HEK293 (cell line): Measurements from ENCODE around the gene SAP25.
A peak's percentile ranks its signal among the peaks of the same experiment; 100 is the strongest.

Experiments used
- FEZF1 ChIP-seq: fragments of 450-650 bp; formaldehyde crosslinking; IDR thresholded peaks from 2 replicates; pipeline ENCODE4 v1.5.1; 2016; ENCODE audit warnings: missing biosample characterization, missing genetic modification characterization
- GLI2 ChIP-seq: fragments of 450-650 bp; formaldehyde crosslinking; IDR thresholded peaks from 2 replicates; pipeline ENCODE4; 2017; ENCODE audit warnings: missing biosample characterization, missing genetic modification characterization, low read depth, borderline replicate concordance
- GLIS2 ChIP-seq: fragments of 450-650 bp; formaldehyde crosslinking; IDR thresholded peaks from 2 replicates; pipeline ENCODE4 v1.5.1; 2016; ENCODE audit warnings: missing biosample characterization, missing genetic modification characterization
- HOXD13 ChIP-seq: sonication (generic); formaldehyde crosslinking; IDR thresholded peaks from 2 replicates; pipeline ENCODE4 v1.8.0; 2022; ENCODE audit warnings: missing genetic modification reagents, borderline replicate concordance
- KLF1 ChIP-seq: fragments of 450-650 bp; formaldehyde crosslinking; IDR thresholded peaks from 2 replicates; pipeline ENCODE4 v1.5.1; 2016; ENCODE audit warnings: missing biosample characterization, missing genetic modification characterization
- MEIS1 ChIP-seq: sonication (generic); formaldehyde crosslinking; IDR thresholded peaks from 2 replicates; pipeline ENCODE4 v1.8.1; 2022; ENCODE audit warnings: missing genetic modification reagents, mild to moderate bottlenecking, borderline replicate concordance
- PRDM1 ChIP-seq: fragments of 450-650 bp; formaldehyde crosslinking; IDR thresholded peaks from 2 replicates; pipeline ENCODE4; 2016; ENCODE audit warnings: missing biosample characterization, missing genetic modification characterization
- PRDM10 ChIP-seq: fragments of 450-650 bp; formaldehyde crosslinking; IDR thresholded peaks from 2 replicates; pipeline ENCODE4 v1.5.1; 2016; ENCODE audit warnings: missing biosample characterization, missing genetic modification characterization
- SETDB1 ChIP-seq: IDR thresholded peaks from one replicate; pipeline ENCODE4 v1.6.1; 2017; ENCODE audit warnings: mild to moderate bottlenecking, low read length, moderate library complexity, mixed read lengths; ENCODE audit not compliant: insufficient read length
- TSHZ1 ChIP-seq: fragments of 450-650 bp; formaldehyde crosslinking; IDR thresholded peaks from 2 replicates; pipeline ENCODE4 v1.5.1; 2016; ENCODE audit warnings: missing biosample characterization, missing genetic modification characterization, borderline replicate concordance
- WT1 ChIP-seq: fragments of 450-650 bp; formaldehyde crosslinking; IDR thresholded peaks from 2 replicates; pipeline ENCODE4 v1.5.1; 2016; ENCODE audit warnings: missing biosample characterization, missing genetic modification characterization
- ZIC2 ChIP-seq: fragments of 450-650 bp; formaldehyde crosslinking; IDR thresholded peaks from 2 replicates; pipeline ENCODE4 v1.5.1; 2016; ENCODE audit warnings: missing biosample characterization, missing genetic modification characterization
- ZNF10 ChIP-seq: fragments of 450-650 bp; formaldehyde crosslinking; IDR thresholded peaks from 2 replicates; pipeline ENCODE4 v1.5.1; 2017; ENCODE audit warnings: missing biosample characterization, missing genetic modification characterization
- ZNF133 ChIP-seq: fragments of 450-650 bp; formaldehyde crosslinking; IDR thresholded peaks from 2 replicates; pipeline ENCODE4 v1.5.1; 2016; ENCODE audit warnings: missing biosample characterization, missing genetic modification characterization
- ZNF138 ChIP-seq: fragments of 450-650 bp; formaldehyde crosslinking; IDR thresholded peaks from 2 replicates; pipeline ENCODE4 v1.5.1; 2016; ENCODE audit warnings: missing biosample characterization, missing genetic modification characterization, borderline replicate concordance
- ZNF274 ChIP-seq, 2 experiments: fragments of 200-500 bp in 1 of 2; fragments of 450-650 bp in 1 of 2; sonication (Bioruptor generic) in 1 of 2; formaldehyde crosslinking in 1 of 2; IDR thresholded peaks; 2 replicates each; pipeline versions ENCODE4 v1.5.1 to v1.6.1; 2014 to 2016; ENCODE audit warnings: borderline replicate concordance in 1 of 2, inconsistent platforms in 1 of 2, low read length in 1 of 2, missing biosample characterization in 1 of 2, missing genetic modification characterization in 1 of 2
- ZNF302 ChIP-seq: fragments of 450-650 bp; formaldehyde crosslinking; IDR thresholded peaks from 2 replicates; pipeline ENCODE4 v1.5.1; 2016; ENCODE audit warnings: missing biosample characterization, missing genetic modification characterization, low read depth
- ZNF341 ChIP-seq: fragments of 450-650 bp; formaldehyde crosslinking; IDR thresholded peaks from 2 replicates; pipeline ENCODE4; 2016; ENCODE audit warnings: low read depth, missing biosample characterization, missing genetic modification characterization
- ZNF354C ChIP-seq: fragments of 450-650 bp; formaldehyde crosslinking; IDR thresholded peaks from 2 replicates; pipeline ENCODE4 v1.5.1; 2016; ENCODE audit warnings: missing biosample characterization, missing genetic modification characterization, low read depth, borderline replicate concordance
- ZNF362 ChIP-seq: fragments of 450-650 bp; formaldehyde crosslinking; IDR thresholded peaks from 2 replicates; pipeline ENCODE4 v1.5.1; 2016; ENCODE audit warnings: missing biosample characterization, missing genetic modification characterization
- ZNF366 ChIP-seq: fragments of 450-650 bp; formaldehyde crosslinking; conservative IDR thresholded peaks from 2 replicates; pipeline ENCODE4 v1.5.1; 2016; ENCODE audit warnings: missing biosample characterization, missing genetic modification characterization
- ZNF398 ChIP-seq: fragments of 450-650 bp; formaldehyde crosslinking; IDR thresholded peaks from 2 replicates; pipeline ENCODE4 v1.5.1; 2017; ENCODE audit warnings: missing biosample characterization, missing genetic modification characterization
- ZNF521 ChIP-seq: fragments of 450-650 bp; formaldehyde crosslinking; IDR thresholded peaks from 2 replicates; pipeline ENCODE4 v1.5.1; 2017; ENCODE audit warnings: missing biosample characterization, mild to moderate bottlenecking, missing genetic modification characterization
- ZNF621 ChIP-seq: fragments of 450-650 bp; formaldehyde crosslinking; IDR thresholded peaks from 2 replicates; pipeline ENCODE4 v1.5.1; 2017; ENCODE audit warnings: missing biosample characterization, missing genetic modification characterization
- ZNF776 ChIP-seq: fragments of 450-650 bp; formaldehyde crosslinking; IDR thresholded peaks from 2 replicates; pipeline ENCODE4 v1.5.0; 2017; ENCODE audit warnings: missing biosample characterization, missing genetic modification characterization, borderline replicate concordance
- ZNF777 ChIP-seq: fragments of 450-650 bp; formaldehyde crosslinking; IDR thresholded peaks from 2 replicates; pipeline ENCODE4 v1.5.1; 2017; ENCODE audit warnings: missing biosample characterization, missing genetic modification characterization, borderline replicate concordance
- ZSCAN23 ChIP-seq: fragments of 450-650 bp; formaldehyde crosslinking; IDR thresholded peaks from 2 replicates; pipeline ENCODE4 v1.5.1; 2016; ENCODE audit warnings: missing biosample characterization, missing genetic modification characterization

Gene SAP25

GRCh38 chr7:100604028-100604975 lies 30.6 kb upstream of the SAP25 start (continued):
- TF ChIP-seq TSHZ1 (tag by site-specific recombination): no peak
- no peak for TF ChIP-seq ZNF138 (tag by site-specific recombination)
- TF ChIP-seq PRDM10 (tag by site-specific recombination): peak; percentile 80
- no peak for TF ChIP-seq ZNF777 (tag by site-specific recombination)
- no peak for TF ChIP-seq ZNF133 (tag by site-specific recombination)
- TF ChIP-seq ZNF341 (tag by site-specific recombination): peak; percentile 71
- TF ChIP-seq ZNF776 (tag by site-specific recombination): no peak
- peak; percentile 94 for TF ChIP-seq GLIS2
- no peak for TF ChIP-seq SETDB1
- TF ChIP-seq ZNF10 (tag by site-specific recombination): no peak
- no peak for TF ChIP-seq GLI2
- TF ChIP-seq ZNF621 (tag by site-specific recombination): no peak
- no peak for TF ChIP-seq FEZF1 (tag by site-specific recombination)
- no peak for TF ChIP-seq ZNF362 (tag by site-specific recombination)
- peak; percentile 81 for TF ChIP-seq ZIC2 (tag by site-specific recombination)
- TF ChIP-seq ZNF302 (tag by site-specific recombination): no peak
- no peak for TF ChIP-seq MEIS1 (CRISPR knock-in tag)
- peak; percentile 27; the same call in 1 of the 2 replicates for TF ChIP-seq WT1 (tag by site-specific recombination)
- peak; percentile 97 for TF ChIP-seq ZNF398 (tag by site-specific recombination)
- TF ChIP-seq ZNF521 (tag by site-specific recombination): no peak
- TF ChIP-seq ZNF366: 0 out of 2 replicates have a peak, but pooled peaks have one; percentile 12
- TF ChIP-seq ZNF274 (IDR thresholded peaks at IDR 0.05; ENCODE audit: low read length): no peak
- TF ChIP-seq ZNF274 (tag by site-specific recombination; IDR thresholded peaks at IDR 0.05; ENCODE audit: borderline replicate concordance): no peak
- TF ChIP-seq ZSCAN23: 0 out of 2 replicates have a peak, but pooled peaks have one; percentile 32
- TF ChIP-seq KLF1 (tag by site-specific recombination): no peak; the same call in 1 of the 2 replicates
- TF ChIP-seq HOXD13 (CRISPR knock-in tag): no peak
- TF ChIP-seq PRDM1: no peak
- no peak for TF ChIP-seq ZNF354C (tag by site-specific recombination)
